Measurements from ENCODE around the gene JAKMIP1. TPM values are rescaled to one million over a fixed set of nuclear protein-coding genes. Genes with fewer than 3 reads are reported as not detected.

The JAKMIP1 gene
- total RNA-seq, 1 experiment from 2014 or later = not detected

DNA sequence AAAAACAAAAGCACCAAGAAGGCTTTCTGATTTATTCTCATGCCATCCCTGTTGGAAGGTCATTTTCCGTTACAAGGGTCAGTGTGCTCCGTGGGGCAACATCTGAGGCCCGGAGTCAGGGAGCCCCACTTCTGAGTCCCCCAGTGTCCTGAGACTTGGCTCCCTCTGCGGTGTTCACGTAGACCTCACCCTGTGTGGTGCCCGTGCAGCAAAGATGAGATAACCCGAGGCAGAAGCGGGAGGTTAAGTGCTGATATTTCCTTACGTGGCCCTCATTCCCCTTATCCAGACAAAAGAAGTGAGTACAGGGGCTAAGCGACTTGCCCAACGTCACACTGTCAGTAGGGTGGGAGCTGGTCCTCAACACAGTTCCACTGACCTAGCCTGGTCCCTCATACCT, 3.5 kb downstream of the JAKMIP1 start:
- no peak for DNase-seq
- POLR2A ChIA-PET = no interaction called here
- Histone ChIP-seq H3K27me3 (replicated peaks; ENCODE audit: control insufficient read depth, insufficient read depth, low read length) (no peaks in the 10 kb centered on the region), H3K9me3 (no peaks in the 10 kb centered on the region), H3K36me3 (ENCODE audit: control insufficient read depth, insufficient read depth, low read length) (no peaks in the 10 kb centered on the region), H3K4me1 (no peaks in the 10 kb centered on the region), H3K4me3 (ENCODE audit: low read depth, low read length) (no peak overlapping the region)
- TF ChIP-seq, protein P1, sequence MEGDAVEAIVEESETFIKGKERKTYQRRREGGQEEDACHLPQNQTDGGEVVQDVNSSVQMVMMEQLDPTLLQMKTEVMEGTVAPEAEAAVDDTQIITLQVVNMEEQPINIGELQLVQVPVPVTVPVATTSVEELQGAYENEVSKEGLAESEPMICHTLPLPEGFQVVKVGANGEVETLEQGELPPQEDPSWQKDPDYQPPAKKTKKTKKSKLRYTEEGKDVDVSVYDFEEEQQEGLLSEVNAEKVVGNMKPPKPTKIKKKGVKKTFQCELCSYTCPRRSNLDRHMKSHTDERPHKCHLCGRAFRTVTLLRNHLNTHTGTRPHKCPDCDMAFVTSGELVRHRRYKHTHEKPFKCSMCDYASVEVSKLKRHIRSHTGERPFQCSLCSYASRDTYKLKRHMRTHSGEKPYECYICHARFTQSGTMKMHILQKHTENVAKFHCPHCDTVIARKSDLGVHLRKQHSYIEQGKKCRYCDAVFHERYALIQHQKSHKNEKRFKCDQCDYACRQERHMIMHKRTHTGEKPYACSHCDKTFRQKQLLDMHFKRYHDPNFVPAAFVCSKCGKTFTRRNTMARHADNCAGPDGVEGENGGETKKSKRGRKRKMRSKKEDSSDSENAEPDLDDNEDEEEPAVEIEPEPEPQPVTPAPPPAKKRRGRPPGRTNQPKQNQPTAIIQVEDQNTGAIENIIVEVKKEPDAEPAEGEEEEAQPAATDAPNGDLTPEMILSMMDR (IDR thresholded peaks at IDR 0.05; ENCODE audit: insufficient read depth in 1 of 2, low read depth in 1 of 2, low read length in 1 of 2, severe bottlenecking in 1 of 2, unreplicated experiment in 1 of 2) = no peak
- Mint-ChIP-seq H3K4me1 (ENCODE audit: low read depth, unreplicated experiment) (no peaks in the 10 kb centered on the region), H3K27ac (ENCODE audit: unreplicated experiment) (no peak overlapping the region), H3K36me3 (ENCODE audit: insufficient read depth, unreplicated experiment) (no peaks in the 10 kb centered on the region), H3K4me3 (ENCODE audit: unreplicated experiment) (no peak overlapping the region), H3K9me3 (ENCODE audit: unreplicated experiment) (peaks cover 11% of the 10 kb centered on the region), H3K27me3 (ENCODE audit: insufficient read depth, unreplicated experiment) (peaks cover 13% of the 10 kb centered on the region)
- intact Hi-C loops (cut with micrococcal nuclease; ENCODE audit: unreplicated experiment) = no loop called here
- BruUV-seq (replicated peaks) = no TSS peak
- CTCF ChIA-PET = no interaction called here

DNA sequence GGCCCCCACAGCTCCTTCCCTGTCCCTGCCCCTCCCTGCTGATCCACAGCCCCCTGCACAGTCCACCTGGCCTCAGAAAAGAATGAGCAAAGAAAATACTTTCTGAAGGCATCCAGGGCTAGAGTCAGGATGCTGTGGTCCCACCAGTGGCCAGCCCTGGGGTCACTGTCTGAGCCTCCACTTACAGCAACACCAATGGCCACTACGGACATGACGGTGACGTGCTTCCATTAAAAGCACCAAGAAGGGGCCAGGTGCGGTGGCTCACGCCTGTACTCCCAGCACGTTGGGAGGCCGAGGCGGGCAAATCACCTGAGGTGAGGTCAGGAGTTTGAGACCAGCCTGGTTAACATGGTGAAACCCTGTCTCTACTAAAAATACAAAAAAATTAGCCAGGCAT, 4.0 kb downstream of the JAKMIP1 start:
- Histone ChIP-seq H3K27me3 (replicated peaks; ENCODE audit: control insufficient read depth, insufficient read depth, low read length) (no peaks in the 10 kb centered on the region), H3K9me3 (no peaks in the 10 kb centered on the region), H3K4me1 (no peaks in the 10 kb centered on the region), H3K4me3 (ENCODE audit: low read depth, low read length) (no peak overlapping the region), H3K36me3 (ENCODE audit: control insufficient read depth, insufficient read depth, low read length) (no peaks in the 10 kb centered on the region)
- TF ChIP-seq, protein P1 (IDR thresholded peaks at IDR 0.05; ENCODE audit: insufficient read depth in 1 of 2, low read depth in 1 of 2, low read length in 1 of 2, severe bottlenecking in 1 of 2, unreplicated experiment in 1 of 2) = no peak
- H3K27ac Mint-ChIP-seq (ENCODE audit: unreplicated experiment) = no peak overlapping the region
- DNase-seq = no peak
- peaks cover 6% of the 10 kb centered on the region for H3K9me3 Mint-ChIP-seq (ENCODE audit: unreplicated experiment)
- no peaks in the 10 kb centered on the region for H3K4me1 Mint-ChIP-seq (ENCODE audit: low read depth, unreplicated experiment)
- ChIA-PET POLR2A (no interaction called here), CTCF (no interaction called here)
- no peak overlapping the region for H3K4me3 Mint-ChIP-seq (ENCODE audit: unreplicated experiment)
- no peaks in the 10 kb centered on the region for H3K36me3 Mint-ChIP-seq (ENCODE audit: insufficient read depth, unreplicated experiment)
- intact Hi-C loops (cut with micrococcal nuclease; ENCODE audit: unreplicated experiment) = no loop called here
- no TSS peak for BruUV-seq (replicated peaks)
- H3K27me3 Mint-ChIP-seq (ENCODE audit: insufficient read depth, unreplicated experiment) = peaks cover 10% of the 10 kb centered on the region

DNA sequence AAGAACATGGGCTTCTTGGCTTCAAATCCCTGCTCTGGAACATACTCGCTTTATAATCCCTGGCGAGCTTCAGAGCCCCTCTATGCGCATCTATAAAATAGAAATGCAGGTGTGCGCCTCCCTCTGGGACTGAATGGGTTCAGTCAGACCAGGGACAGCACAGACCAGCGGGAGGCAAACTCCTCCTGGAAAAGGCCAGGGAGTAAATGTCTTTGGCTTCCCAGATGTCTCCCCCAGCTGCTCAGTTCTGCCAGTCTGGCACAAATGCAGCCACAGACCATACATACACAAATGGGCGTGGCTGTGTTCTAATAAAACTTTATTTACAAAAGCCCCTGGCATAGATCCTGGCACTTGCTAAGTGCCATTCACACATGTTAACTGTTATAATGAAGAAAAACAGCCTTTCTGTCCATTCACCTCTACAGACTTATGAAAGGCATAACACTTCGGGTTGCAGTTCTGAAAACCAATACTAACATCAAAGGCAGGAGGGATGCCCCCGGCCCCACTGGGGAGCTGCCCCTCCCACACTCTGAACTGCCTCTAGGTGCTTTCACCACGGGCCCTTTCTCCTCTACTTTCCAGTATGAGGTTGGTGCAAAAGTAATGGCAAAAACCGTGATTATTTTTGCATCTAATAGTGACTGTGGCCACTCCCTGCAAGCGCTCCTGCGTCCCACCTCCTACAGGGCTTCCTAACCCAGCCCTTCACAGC, 4.6 kb downstream of the JAKMIP1 start:
- ChIA-PET CTCF (no interaction called here), POLR2A (no interaction called here)
- Histone ChIP-seq H3K9me3 (no peaks in the 10 kb centered on the region), H3K36me3 (ENCODE audit: control insufficient read depth, insufficient read depth, low read length) (no peaks in the 10 kb centered on the region), H3K4me1 (no peaks in the 10 kb centered on the region), H3K4me3 (ENCODE audit: low read depth, low read length) (no peak overlapping the region), H3K27me3 (replicated peaks; ENCODE audit: control insufficient read depth, insufficient read depth, low read length) (no peaks in the 10 kb centered on the region)
- H3K27ac Mint-ChIP-seq (ENCODE audit: unreplicated experiment) = no peak overlapping the region
- DNase-seq = no peak
- no peaks in the 10 kb centered on the region for H3K4me1 Mint-ChIP-seq (ENCODE audit: low read depth, unreplicated experiment)
- H3K9me3 Mint-ChIP-seq (ENCODE audit: unreplicated experiment) = peaks cover under 1% of the 10 kb centered on the region
- intact Hi-C loops (cut with micrococcal nuclease; ENCODE audit: unreplicated experiment) = no loop called here
- no TSS peak for BruUV-seq (replicated peaks)
- TF ChIP-seq, protein P1 (IDR thresholded peaks at IDR 0.05; ENCODE audit: insufficient read depth in 1 of 2, low read depth in 1 of 2, low read length in 1 of 2, severe bottlenecking in 1 of 2, unreplicated experiment in 1 of 2) = no peak
- peaks cover 8% of the 10 kb centered on the region for H3K27me3 Mint-ChIP-seq (ENCODE audit: insufficient read depth, unreplicated experiment)
- H3K36me3 Mint-ChIP-seq (ENCODE audit: insufficient read depth, unreplicated experiment) = no peaks in the 10 kb centered on the region
- H3K4me3 Mint-ChIP-seq (ENCODE audit: unreplicated experiment) = no peak overlapping the region
